Neural progenitor cell (in vitro differentiated cells): ENCODE results near the gene TMEM132E. TPM values are rescaled to one million over a fixed set of nuclear protein-coding genes. Genes with fewer than 3 reads are reported as not detected.

Source experiments
- DNase-seq: peaks from one replicate; pipeline ENCODE4 v3.0.0-alpha.2; 2016; ENCODE audit warnings: low spot score
- H2AFZ ChIP-seq: fragments of 200-600 bp; sonication (generic); replicated peaks from 2 replicates; pipeline ENCODE4 v1.6.1; 2016; ENCODE audit warnings: antibody characterized with exemption
- H3F3A ChIP-seq: fragments of 200-600 bp; sonication (generic); 2 replicates; pipeline ENCODE4 v1.6.1; 2016; ENCODE audit warnings: antibody characterized with exemption, low read depth
- H3K27ac ChIP-seq: fragments of 200-600 bp; sonication (generic); 2 replicates; pipeline ENCODE4 v1.5.1; 2016; ENCODE audit warnings: mild to moderate bottlenecking
- H3K27me3 ChIP-seq: fragments of 200-600 bp; sonication (generic); 2 replicates; pipeline ENCODE4 v1.6.1; 2016; ENCODE audit warnings: mild to moderate bottlenecking, moderate library complexity
- H3K36me3 ChIP-seq: fragments of 200-600 bp; sonication (generic); 2 replicates; pipeline ENCODE4 v1.5.1; 2016
- H3K4me1 ChIP-seq: fragments of 200-600 bp; sonication (generic); 2 replicates; pipeline ENCODE4 v1.6.1; 2016; ENCODE audit warnings: mixed run types
- H3K4me2 ChIP-seq: fragments of 200-600 bp; sonication (generic); 2 replicates; pipeline ENCODE4 v1.6.1; 2016
- H3K4me3 ChIP-seq: fragments of 200-600 bp; sonication (generic); 2 replicates; pipeline ENCODE4 v1.5.1; 2016
- H3K79me2 ChIP-seq: fragments of 200-600 bp; sonication (generic); 2 replicates; pipeline ENCODE4 v1.6.1; 2016; ENCODE audit warnings: low read depth
- H3K9ac ChIP-seq: fragments of 200-600 bp; sonication (generic); 2 replicates; pipeline ENCODE4 v1.6.1; 2016
- H3K9me3 ChIP-seq: fragments of 200-600 bp; sonication (generic); 2 replicates; pipeline ENCODE4 v1.5.1; 2016; ENCODE audit warnings: low read depth
- H4K20me1 ChIP-seq: fragments of 200-600 bp; sonication (generic); 2 replicates; pipeline ENCODE4 v1.6.1; 2016; ENCODE audit warnings: low read depth
- H3K27ac Mint-ChIP-seq: 3 replicates; pipeline ENCODE4 v1.8.0; 2021; ENCODE audit warnings: mixed read lengths
- H3K27me3 Mint-ChIP-seq: 2 replicates; pipeline ENCODE4 v1.8.0; 2022; ENCODE audit warnings: low read depth, mild to moderate bottlenecking, inconsistent platforms, moderate library complexity, mixed read lengths; ENCODE audit not compliant: insufficient read depth
- H3K36me3 Mint-ChIP-seq: 3 replicates; pipeline ENCODE4 v1.8.0; 2021; ENCODE audit warnings: mixed read lengths
- H3K4me1 Mint-ChIP-seq: 3 replicates; pipeline ENCODE4 v1.8.0; 2021; ENCODE audit warnings: mixed read lengths
- H3K4me3 Mint-ChIP-seq: 3 replicates; pipeline ENCODE4 v1.8.0; 2021; ENCODE audit warnings: mild to moderate bottlenecking, moderate library complexity, mixed read lengths
- H3K9me3 Mint-ChIP-seq: 3 replicates; pipeline ENCODE4 v1.8.0; 2020; ENCODE audit warnings: mixed read lengths
- EZH2 ChIP-seq: fragments of 200-600 bp; sonication (generic); IDR thresholded peaks from 2 replicates; pipeline ENCODE4 v1.6.1; 2017; ENCODE audit warnings: antibody characterized with exemption, mild to moderate bottlenecking, moderate library complexity
- EZH2phosphoT487 ChIP-seq: fragments of 200-600 bp; sonication (generic); IDR thresholded peaks from 2 replicates; pipeline ENCODE4 v1.6.1; 2017; ENCODE audit warnings: antibody characterized with exemption
- total RNA-seq: library from RNA; depleted of rRNA; stranded (reverse); fragments of >200 nt; gene quantifications from 2 replicates; pipeline ENCODE4 v1.2.3, GENCODE V29; 2015; ENCODE audit warnings: low replicate concordance
- TF ChIP-seq, protein P1 (sequence below): fragments of 200-600 bp; sonication (generic); IDR thresholded peaks from 2 replicates; pipeline ENCODE4 v1.5.1; 2017; ENCODE audit warnings: antibody characterized with exemption, mild to moderate bottlenecking

Gene TMEM132E, protein sequence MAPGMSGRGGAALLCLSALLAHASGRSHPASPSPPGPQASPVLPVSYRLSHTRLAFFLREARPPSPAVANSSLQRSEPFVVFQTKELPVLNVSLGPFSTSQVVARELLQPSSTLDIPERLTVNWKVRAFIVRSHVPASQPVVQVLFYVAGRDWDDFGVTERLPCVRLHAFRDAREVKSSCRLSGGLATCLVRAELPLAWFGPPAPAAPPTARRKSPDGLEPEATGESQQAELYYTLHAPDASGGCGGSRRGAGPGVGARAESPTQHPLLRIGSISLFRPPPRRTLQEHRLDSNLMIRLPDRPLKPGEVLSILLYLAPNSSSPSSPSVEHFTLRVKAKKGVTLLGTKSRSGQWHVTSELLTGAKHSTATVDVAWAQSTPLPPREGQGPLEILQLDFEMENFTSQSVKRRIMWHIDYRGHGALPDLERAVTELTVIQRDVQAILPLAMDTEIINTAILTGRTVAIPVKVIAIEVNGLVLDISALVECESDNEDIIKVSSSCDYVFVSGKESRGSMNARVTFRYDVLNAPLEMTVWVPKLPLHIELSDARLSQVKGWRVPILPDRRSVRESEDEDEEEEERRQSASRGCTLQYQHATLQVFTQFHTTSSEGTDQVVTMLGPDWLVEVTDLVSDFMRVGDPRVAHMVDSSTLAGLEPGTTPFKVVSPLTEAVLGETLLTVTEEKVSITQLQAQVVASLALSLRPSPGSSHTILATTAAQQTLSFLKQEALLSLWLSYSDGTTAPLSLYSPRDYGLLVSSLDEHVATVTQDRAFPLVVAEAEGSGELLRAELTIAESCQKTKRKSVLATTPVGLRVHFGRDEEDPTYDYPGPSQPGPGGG (N-terminal part only)
- 0.21 and 0.43 TPM in 2 replicates for total RNA-seq

DNA sequence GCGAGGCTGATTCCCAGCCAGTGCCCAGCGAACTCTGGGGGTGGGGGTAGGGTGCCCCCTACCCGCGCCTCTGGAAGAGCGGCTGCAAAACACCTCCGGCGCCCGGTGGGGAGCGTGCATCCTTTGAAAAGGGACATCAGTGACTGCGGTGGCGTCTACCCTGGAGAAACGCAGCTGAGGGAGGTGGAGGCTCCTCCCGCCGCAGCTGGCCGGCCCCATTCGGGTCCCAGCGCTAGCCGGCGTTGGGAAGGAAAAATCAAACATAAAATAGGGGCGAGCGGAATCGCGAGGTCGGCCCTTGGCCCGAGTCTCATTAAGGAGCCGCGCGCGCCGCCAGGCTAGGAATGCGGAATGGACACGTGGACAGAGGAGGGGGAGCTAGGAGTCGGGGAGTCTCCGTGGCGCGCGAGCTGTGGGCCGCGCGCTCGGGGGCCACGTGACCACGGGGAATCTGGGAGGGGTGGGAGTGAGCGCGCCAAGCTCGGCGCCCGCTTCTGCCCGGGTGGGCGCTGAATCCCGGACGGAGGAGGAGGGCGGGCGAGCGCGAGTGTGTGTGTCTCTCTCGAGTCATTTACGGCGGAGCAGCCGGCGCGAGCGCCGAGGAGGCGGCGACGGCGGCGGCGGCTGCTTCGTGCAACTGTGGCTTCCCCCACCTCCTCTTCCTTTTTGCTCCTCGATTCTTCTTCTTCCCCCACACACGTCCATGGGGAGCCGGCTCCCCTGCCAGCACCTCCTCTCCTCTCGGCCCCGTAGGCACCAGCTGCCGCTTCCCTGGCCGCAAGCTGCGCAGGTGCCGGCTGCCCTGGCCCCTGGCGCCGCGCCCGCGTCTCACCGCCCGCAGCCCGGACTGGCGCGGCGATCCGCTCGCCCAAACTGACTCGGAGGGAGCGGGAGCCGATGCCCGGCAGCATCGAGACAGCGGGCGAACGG lies at the start of gene TMEM132E:
TSS of gene TMEM132E (plus strand) at position 566 of the 930 bp plus-strand sequence. CDS start 1,495 bp downstream, outside the sequence.
- peaks cover 3% of the 10 kb centered on the region for H3K9me3 Mint-ChIP-seq
- peak within 1 kb of the TSS; percentile 53 for H3K4me3 ChIP-seq
- peaks cover 58% of the 10 kb centered on the region for H4K20me1 ChIP-seq
- peak within 1 kb of the TSS; percentile 94 for H2AFZ ChIP-seq
- H3K27me3 Mint-ChIP-seq, result peaks cover 59% of the 10 kb centered on the region
- H3K27ac Mint-ChIP-seq, result no peak within 1 kb of the TSS
- H3K36me3 ChIP-seq, result no peaks in the 10 kb centered on the region
- peak within 1 kb of the TSS; percentile 90 for H3K4me3 Mint-ChIP-seq
- H3K4me1 Mint-ChIP-seq, result peaks cover 27% of the 10 kb centered on the region
- no peaks in the 10 kb centered on the region for H3K9me3 ChIP-seq
- H3K36me3 Mint-ChIP-seq, result no peaks in the 10 kb centered on the region
- peaks cover 44% of the 10 kb centered on the region for H3K4me1 ChIP-seq
- peaks cover 15% of the 10 kb centered on the region for H3F3A ChIP-seq
- peaks cover 100% of the 10 kb centered on the region for H3K27me3 ChIP-seq
- H3K4me2 ChIP-seq, result peak within 1 kb of the TSS; percentile 96
- peak; percentile 91 for DNase-seq
- H3K79me2 ChIP-seq, result no peaks in the 10 kb centered on the region
- no peak within 1 kb of the TSS for H3K9ac ChIP-seq
- no peak within 1 kb of the TSS for H3K27ac ChIP-seq
- TF ChIP-seq EZH2 (peak; percentile 84), EZH2phosphoT487 (no peak)
- TF ChIP-seq, protein P1, sequence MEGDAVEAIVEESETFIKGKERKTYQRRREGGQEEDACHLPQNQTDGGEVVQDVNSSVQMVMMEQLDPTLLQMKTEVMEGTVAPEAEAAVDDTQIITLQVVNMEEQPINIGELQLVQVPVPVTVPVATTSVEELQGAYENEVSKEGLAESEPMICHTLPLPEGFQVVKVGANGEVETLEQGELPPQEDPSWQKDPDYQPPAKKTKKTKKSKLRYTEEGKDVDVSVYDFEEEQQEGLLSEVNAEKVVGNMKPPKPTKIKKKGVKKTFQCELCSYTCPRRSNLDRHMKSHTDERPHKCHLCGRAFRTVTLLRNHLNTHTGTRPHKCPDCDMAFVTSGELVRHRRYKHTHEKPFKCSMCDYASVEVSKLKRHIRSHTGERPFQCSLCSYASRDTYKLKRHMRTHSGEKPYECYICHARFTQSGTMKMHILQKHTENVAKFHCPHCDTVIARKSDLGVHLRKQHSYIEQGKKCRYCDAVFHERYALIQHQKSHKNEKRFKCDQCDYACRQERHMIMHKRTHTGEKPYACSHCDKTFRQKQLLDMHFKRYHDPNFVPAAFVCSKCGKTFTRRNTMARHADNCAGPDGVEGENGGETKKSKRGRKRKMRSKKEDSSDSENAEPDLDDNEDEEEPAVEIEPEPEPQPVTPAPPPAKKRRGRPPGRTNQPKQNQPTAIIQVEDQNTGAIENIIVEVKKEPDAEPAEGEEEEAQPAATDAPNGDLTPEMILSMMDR, result peak; percentile 20

DNA sequence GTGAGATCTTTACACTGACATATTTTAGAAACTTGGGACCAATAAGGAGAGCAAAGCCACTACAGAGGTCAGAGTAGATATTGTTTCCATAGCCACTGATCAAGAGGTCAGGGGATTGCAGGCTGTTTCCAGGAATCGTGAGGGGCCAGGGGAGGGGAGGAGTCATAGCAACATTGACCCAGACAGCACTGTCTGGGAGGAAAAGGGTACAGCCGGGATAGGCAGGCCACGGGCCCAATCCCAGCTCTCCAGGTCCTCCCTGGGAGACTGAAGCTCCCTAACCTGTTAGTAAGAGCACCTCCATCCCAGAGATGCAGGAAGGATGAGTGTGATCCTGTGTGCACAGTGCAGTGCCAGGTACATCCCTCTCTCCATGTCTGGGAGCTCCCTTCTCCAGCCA lies 48.5 kb upstream of the TMEM132E start:
- Mint-ChIP-seq H3K4me3 (no peak overlapping the region), H3K36me3 (no peaks in the 10 kb centered on the region), H3K9me3 (no peaks in the 10 kb centered on the region), H3K27ac (no peak overlapping the region), H3K4me1 (peaks cover 9% of the 10 kb centered on the region), H3K27me3 (peaks cover 13% of the 10 kb centered on the region)
- Histone ChIP-seq H3K9me3 (no peaks in the 10 kb centered on the region), H3K4me2 (no peak overlapping the region), H3K4me3 (no peak overlapping the region), H4K20me1 (no peaks in the 10 kb centered on the region), H3K79me2 (no peaks in the 10 kb centered on the region), H3K27me3 (peaks cover 28% of the 10 kb centered on the region), H3F3A (no peaks in the 10 kb centered on the region), H3K4me1 (no peaks in the 10 kb centered on the region), H3K27ac (no peak overlapping the region), H3K9ac (no peak overlapping the region), H2AFZ (no peak overlapping the region), H3K36me3 (no peaks in the 10 kb centered on the region)
- TF ChIP-seq, protein P1, result no peak
- no peak for TF ChIP-seq EZH2phosphoT487
- no peak for TF ChIP-seq EZH2
- no peak for DNase-seq

DNA sequence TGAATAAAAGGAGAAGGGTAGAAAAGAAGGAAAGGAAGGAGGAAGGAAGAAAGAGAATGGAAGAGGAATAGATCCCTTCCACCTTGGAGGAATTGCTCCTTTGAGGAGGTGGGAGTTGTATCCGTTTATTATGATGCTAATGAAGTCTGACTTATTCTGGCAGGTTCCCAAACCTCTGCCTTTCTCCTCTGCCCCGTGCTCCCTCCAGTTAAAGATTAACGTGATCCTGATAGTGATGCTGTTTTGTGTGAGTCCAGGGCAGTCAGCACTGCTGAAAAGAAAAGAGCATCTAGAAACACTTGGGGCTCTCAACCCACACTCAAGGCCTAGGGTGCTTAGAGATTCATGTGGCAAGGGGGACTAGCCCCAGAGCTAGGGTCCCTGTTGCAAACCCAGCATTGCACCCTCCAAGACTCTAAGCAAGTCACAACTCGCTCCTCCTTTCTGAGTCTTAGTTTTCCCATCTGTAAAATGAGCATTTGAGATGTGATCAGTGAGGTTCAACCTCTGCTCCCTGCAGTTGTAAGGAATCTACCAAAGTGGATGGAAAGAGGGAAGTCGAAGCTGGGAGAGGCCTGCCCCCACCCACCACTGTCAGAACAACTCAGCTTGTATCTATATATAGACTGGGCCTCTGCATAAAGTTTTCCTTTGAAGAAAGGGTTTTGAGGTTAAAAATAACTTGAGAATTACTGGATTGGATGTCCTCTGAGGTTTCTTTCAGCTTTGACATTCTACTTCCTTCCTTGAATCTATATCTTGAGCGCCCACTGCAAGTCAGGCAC lies 46.9 kb upstream of the TMEM132E start:
- Histone ChIP-seq H3K27ac (no peak overlapping the region), H3K9ac (no peak overlapping the region), H3K79me2 (no peaks in the 10 kb centered on the region), H3F3A (no peaks in the 10 kb centered on the region), H3K4me1 (no peaks in the 10 kb centered on the region), H3K4me3 (no peak overlapping the region), H2AFZ (no peak overlapping the region), H3K9me3 (no peaks in the 10 kb centered on the region), H3K36me3 (no peaks in the 10 kb centered on the region), H3K27me3 (peaks cover 41% of the 10 kb centered on the region), H4K20me1 (no peaks in the 10 kb centered on the region), H3K4me2 (no peak overlapping the region)
- no peaks in the 10 kb centered on the region for H3K9me3 Mint-ChIP-seq
- DNase-seq, result no peak
- H3K27ac Mint-ChIP-seq, result no peak overlapping the region
- peaks cover 12% of the 10 kb centered on the region for H3K27me3 Mint-ChIP-seq
- TF ChIP-seq EZH2phosphoT487 (no peak), EZH2 (no peak)
- no peaks in the 10 kb centered on the region for H3K36me3 Mint-ChIP-seq
- peaks cover 9% of the 10 kb centered on the region for H3K4me1 Mint-ChIP-seq
- H3K4me3 Mint-ChIP-seq, result no peak overlapping the region
